Measurements from ENCODE around the gene LYRM2. TPM values are rescaled to one million over a fixed set of nuclear protein-coding genes. Genes with fewer than 3 reads are reported as not detected.

LYRM2 gene
- 53.0 and 54.7 TPM in 2 replicates for total RNA-seq
- long read RNA-seq, full-length matches to known transcripts = 36 of 54 reads
- long read RNA-seq, partial matches to known transcripts = 3 of 54 reads
- long read RNA-seq, other reads (novel, unspliced or antisense) = 15 of 54 reads

- no peaks in the 10 kb centered on the region for H3K9me3 Mint-ChIP-seq
Measured at GRCh38 chr6:89638320-89639195, at the start of gene LYRM2. Gene LYRM2 (minus strand): TSS chr6:89638747. CDS start chr6:89638716, 31 bp downstream.

GRCh38 chr6:89688328-89688727 lies 49.8 kb upstream of the LYRM2 start:
- no peak overlapping the region for H3K27ac Mint-ChIP-seq (ENCODE audit: unreplicated experiment)
- no peaks in the 10 kb centered on the region for H3K9me3 Mint-ChIP-seq
- TF ChIP-seq CTCF (conservative IDR thresholded peaks at IDR 0.05) = no peak
- H3K27me3 Mint-ChIP-seq (ENCODE audit: low read depth) = no peaks in the 10 kb centered on the region
- no peak overlapping the region for H3K4me3 Mint-ChIP-seq
- peaks cover 14% of the 10 kb centered on the region for H3K4me1 Mint-ChIP-seq
- DNase-seq (ENCODE audit: low read depth, low spot score) = no peak
- peaks cover 9% of the 10 kb centered on the region for H3K36me3 Mint-ChIP-seq (ENCODE audit: low read depth)

More at GRCh38 chr6:89638320-89639195, at the start of gene LYRM2:
- Mint-ChIP-seq H3K4me1 (peaks cover 36% of the 10 kb centered on the region), H3K4me3 (peak within 1 kb of the TSS; percentile 93), H3K27me3 (ENCODE audit: low read depth) (no peaks in the 10 kb centered on the region), H3K27ac (ENCODE audit: unreplicated experiment) (peak within 1 kb of the TSS; percentile 98), H3K36me3 (ENCODE audit: low read depth) (peaks cover 17% of the 10 kb centered on the region)
- peak; percentile 86 for DNase-seq (ENCODE audit: low read depth, low spot score)
- no peak for TF ChIP-seq CTCF (conservative IDR thresholded peaks at IDR 0.05)

GRCh38 chr6:89685311-89685710 lies 46.8 kb upstream of the LYRM2 start:
- no peak for DNase-seq (ENCODE audit: low read depth, low spot score)
- Mint-ChIP-seq H3K4me3 (no peak overlapping the region), H3K27me3 (ENCODE audit: low read depth) (no peaks in the 10 kb centered on the region), H3K27ac (ENCODE audit: unreplicated experiment) (no peak overlapping the region), H3K36me3 (ENCODE audit: low read depth) (peaks cover 13% of the 10 kb centered on the region), H3K9me3 (no peaks in the 10 kb centered on the region), H3K4me1 (peaks cover 10% of the 10 kb centered on the region)
- no peak for TF ChIP-seq CTCF (conservative IDR thresholded peaks at IDR 0.05)

- Mint-ChIP-seq H3K27me3 (ENCODE audit: low read depth) (no peaks in the 10 kb centered on the region), H3K36me3 (ENCODE audit: low read depth) (peaks cover 17% of the 10 kb centered on the region), H3K9me3 (no peaks in the 10 kb centered on the region), H3K27ac (ENCODE audit: unreplicated experiment) (no peak overlapping the region), H3K4me3 (no peak overlapping the region), H3K4me1 (no peaks in the 10 kb centered on the region)
- no peak for TF ChIP-seq CTCF (conservative IDR thresholded peaks at IDR 0.05)
- no peak for DNase-seq (ENCODE audit: low read depth, low spot score)
Measured at GRCh38 chr6:89682991-89683390, 44.4 kb upstream of the LYRM2 start.

- Mint-ChIP-seq H3K36me3 (ENCODE audit: low read depth) (peaks cover 15% of the 10 kb centered on the region), H3K4me1 (no peaks in the 10 kb centered on the region), H3K27me3 (ENCODE audit: low read depth) (no peaks in the 10 kb centered on the region), H3K9me3 (no peaks in the 10 kb centered on the region), H3K4me3 (no peak overlapping the region), H3K27ac (ENCODE audit: unreplicated experiment) (no peak overlapping the region)
- no peak for TF ChIP-seq CTCF (conservative IDR thresholded peaks at IDR 0.05)
- no peak for DNase-seq (ENCODE audit: low read depth, low spot score)
Measured at GRCh38 chr6:89681983-89682564, 43.5 kb upstream of the LYRM2 start.
